Dermis blood vessel endothelial cell (primary cell): ENCODE results near the gene SET. TPM values are rescaled to one million over a fixed set of nuclear protein-coding genes. Genes with fewer than 3 reads are reported as not detected.
A peak's percentile ranks its signal among the peaks of the same experiment; 100 is the strongest.

Source experiments
- DNase-seq: peaks from one replicate; pipeline ENCODE4 v3.0.0; 2010
- total RNA-seq: library from RNA; depleted of rRNA; stranded (reverse); fragments of >200 nt; gene quantifications from 2 replicates; pipeline ENCODE4 v1.2.3, GENCODE V29; 2014

Gene SET
- total RNA-seq, 1 donor from 2014 or later: 512 TPM

DNA sequence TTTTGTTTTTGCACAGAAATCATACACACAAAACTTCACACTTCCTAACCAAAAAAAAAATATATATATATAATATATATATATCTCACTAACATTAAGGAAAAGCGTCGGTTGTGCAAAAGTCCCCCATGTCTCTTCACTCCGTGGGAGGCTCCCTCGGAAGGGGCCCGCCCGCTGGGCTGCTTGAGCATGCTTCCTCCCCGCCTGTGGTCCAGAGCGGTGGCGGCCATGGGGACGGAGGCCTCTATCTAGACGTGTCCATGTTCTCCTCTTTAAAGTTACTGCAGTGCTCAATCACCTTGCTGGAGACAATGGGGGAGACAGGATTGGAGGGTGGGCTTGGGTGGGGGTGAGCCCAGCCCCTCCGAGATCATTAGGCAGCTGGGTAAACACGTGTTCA, 42.1 kb downstream of the SET start:
- no peak for DNase-seq

GRCh38 chr9:128731691-128732090, 42.7 kb downstream of the SET start:
- no peak for DNase-seq

DNA sequence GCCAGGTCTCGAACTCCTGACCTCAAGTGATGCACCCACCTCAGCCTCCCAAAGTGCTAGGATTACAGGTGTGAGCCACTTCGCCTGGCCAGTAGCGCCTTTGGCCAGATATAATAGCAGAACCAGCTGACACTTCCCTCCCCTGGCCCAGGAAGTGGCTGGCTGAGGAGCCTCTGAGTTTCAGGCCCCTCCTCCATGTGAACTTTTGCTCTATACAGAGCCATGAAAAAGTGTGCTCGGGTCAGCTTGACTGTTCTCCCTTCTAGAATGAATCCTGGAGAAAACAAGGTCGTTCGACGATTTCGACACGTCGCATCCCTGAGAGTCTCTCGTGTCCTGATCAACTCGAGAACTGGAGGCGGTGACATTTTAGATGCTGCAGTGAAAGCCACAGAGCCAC, 43.6 kb downstream of the SET start:
- DNase-seq: no peak

GRCh38 chr9:128733256-128733655, 44.2 kb downstream of the SET start:
- peak; percentile 94 for DNase-seq

DNA sequence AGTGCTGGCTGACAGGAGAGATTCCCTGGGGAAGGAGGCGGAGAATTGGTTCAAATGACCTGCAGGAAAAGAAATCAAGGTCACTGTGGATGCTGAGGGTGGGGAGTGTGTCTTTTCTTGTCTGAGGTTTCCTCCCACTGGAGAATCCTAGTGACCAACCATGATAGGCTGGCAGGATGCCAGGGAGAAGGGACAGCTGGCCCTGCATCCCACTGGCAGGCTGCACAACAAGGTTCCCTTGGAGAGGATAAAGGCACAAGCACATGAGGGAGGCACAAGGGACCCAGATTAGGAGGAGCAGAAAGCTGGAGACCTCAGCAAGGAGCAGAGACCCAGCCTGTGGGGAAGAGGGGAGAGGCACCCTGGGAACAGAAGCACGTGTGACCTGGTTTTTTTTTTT, 46.4 kb downstream of the SET start:
- DNase-seq: no peak

GRCh38 chr9:128742401-128742800, 53.4 kb downstream of the SET start:
- DNase-seq: no peak

- no peak for DNase-seq
These were observed 54.4 kb downstream of the SET start for GRCh38 chr9:128743421-128743820.

Other genes starting within 250 kb of the SET start
- 44.2 and 55.7 TPM in 2 replicates for gene ODF2, start 233.2 kb upstream of the SET start, total RNA-seq
- 19.4 and 34.2 TPM in 2 replicates for gene GLE1, start 184.5 kb upstream of the SET start, total RNA-seq
- gene SPTAN1, start 136.6 kb upstream of the SET start, total RNA-seq: 505 and 734 TPM in 2 replicates
- gene DYNC2I2, start 32.4 kb upstream of the SET start, total RNA-seq: 49.7 and 95.8 TPM in 2 replicates
- 12.9 and 26.9 TPM in 2 replicates for gene PKN3, start 13.3 kb downstream of the SET start, total RNA-seq
- gene ZDHHC12, start 34.9 kb downstream of the SET start, total RNA-seq: 41.0 and 104 TPM in 2 replicates
- 14.1 and 31.0 TPM in 2 replicates for gene ZER1, start 82.7 kb downstream of the SET start, total RNA-seq
- gene TBC1D13, start 98.0 kb downstream of the SET start, total RNA-seq: 15.3 and 25.5 TPM in 2 replicates
- 21.4 and 37.3 TPM in 2 replicates for gene ENDOG, start 129.3 kb downstream of the SET start, total RNA-seq
- gene SPOUT1, start 140.6 kb downstream of the SET start, total RNA-seq: 31.1 and 55.7 TPM in 2 replicates
- 5.3 and 9.7 TPM in 2 replicates for gene KYAT1, start 192.7 kb downstream of the SET start, total RNA-seq
- 102 and 154 TPM in 2 replicates for gene LRRC8A, start 192.9 kb downstream of the SET start, total RNA-seq
- gene PHYHD1, start 231.8 kb downstream of the SET start, total RNA-seq: 0.85 TPM in 1 of 2 replicates, not detected in the other